GM19025 (cell line): ENCODE data around the gene VRK1.
A peak's percentile ranks its signal among the peaks of the same experiment; 100 is the strongest.
"Not testable (repeated sequence)": the region's sequence is repeated elsewhere in the genome, so short reads cannot be mapped to it uniquely, and the experiment has no call there.

Source experiments
- ATAC-seq: cut with Tn5 transposase; IDR thresholded peaks from one replicate; pipeline ENCODE4 v1.9.1; 2021; ENCODE audit warnings: mild to moderate bottlenecking, low read depth, moderate library complexity; ENCODE audit not compliant: unreplicated experiment

The VRK1 gene

GRCh38 chr14:96796851-96797581 is at the start of gene VRK1:
Gene VRK1 (plus strand): TSS chr14:96797382. CDS start chr14:96833472, 36,090 bp downstream.
- peak; percentile 99 for ATAC-seq

GRCh38 chr14:96747608-96748007 is 49.6 kb upstream of the VRK1 start:
- no peak for ATAC-seq

GRCh38 chr14:96748362-96748761 is 48.8 kb upstream of the VRK1 start:
- ATAC-seq, result no peak

GRCh38 chr14:96751505-96751904 is 45.7 kb upstream of the VRK1 start:
- no peak for ATAC-seq

GRCh38 chr14:96752125-96752524 is 45.1 kb upstream of the VRK1 start:
- ATAC-seq, result no peak

- no peak for ATAC-seq
Observed at GRCh38 chr14:96752594-96752993, 44.6 kb upstream of the VRK1 start.

GRCh38 chr14:96754162-96754844 is 42.9 kb upstream of the VRK1 start:
- no peak for ATAC-seq

GRCh38 chr14:96754845-96755184 is 42.4 kb upstream of the VRK1 start:
- no peak for ATAC-seq

GRCh38 chr14:96756745-96757144 is 40.4 kb upstream of the VRK1 start:
- no peak for ATAC-seq

- ATAC-seq, result no peak
Observed at GRCh38 chr14:96757456-96757855, 39.7 kb upstream of the VRK1 start.

GRCh38 chr14:96761066-96761465 is 36.1 kb upstream of the VRK1 start:
- ATAC-seq, result no peak

- peak; percentile 75 for ATAC-seq
Observed at GRCh38 chr14:96762650-96763049, 34.5 kb upstream of the VRK1 start.

GRCh38 chr14:96764012-96764411 is 33.2 kb upstream of the VRK1 start:
- no peak for ATAC-seq

GRCh38 chr14:96765205-96765604 is 32.0 kb upstream of the VRK1 start:
- ATAC-seq, result not testable (repeated sequence)

- no peak for ATAC-seq
Observed at GRCh38 chr14:96772929-96773328, 24.3 kb upstream of the VRK1 start.

- ATAC-seq, result no peak
Observed at GRCh38 chr14:96776791-96777190, 20.4 kb upstream of the VRK1 start.

- ATAC-seq, result no peak
Observed at GRCh38 chr14:96780500-96780899, 16.7 kb upstream of the VRK1 start.

- no peak for ATAC-seq
Observed at GRCh38 chr14:96781371-96781770, 15.8 kb upstream of the VRK1 start.

GRCh38 chr14:96782436-96782835 is 14.7 kb upstream of the VRK1 start:
- no peak for ATAC-seq

- ATAC-seq, result no peak
Observed at GRCh38 chr14:96783043-96783914, 13.9 kb upstream of the VRK1 start.

- no peak for ATAC-seq
Observed at GRCh38 chr14:96783915-96784224, 13.3 kb upstream of the VRK1 start.
